Activated naive CD8-positive, alpha-beta T cell treated with anti-CD3 and anti-CD28 coated beads, Interleukin-2, amount 50 U/mL, for 24 hours (primary cell): ENCODE data around the gene FBXO5.

Source experiments
- ATAC-seq: fragments of 150-1000 bp; cut with Tn5 transposase; one replicate; pipeline ENCODE4 v1.10.0; 2021
- DNase-seq: peaks from one replicate; pipeline ENCODE4 v3.0.0; 2021
- H3K27ac Mint-ChIP-seq: one replicate; pipeline ENCODE4 v1.8.0; 2021; ENCODE audit warnings: mild to moderate bottlenecking, mixed read lengths
- H3K27me3 Mint-ChIP-seq: one replicate; pipeline ENCODE4 v1.8.0; 2021; ENCODE audit warnings: mixed read lengths
- H3K36me3 Mint-ChIP-seq: one replicate; pipeline ENCODE4 v1.8.0; 2021; ENCODE audit warnings: low read depth, mixed read lengths
- H3K4me1 Mint-ChIP-seq: one replicate; pipeline ENCODE4 v1.8.0; 2021; ENCODE audit warnings: mixed read lengths
- H3K4me3 Mint-ChIP-seq: one replicate; pipeline ENCODE4 v1.8.0; 2021; ENCODE audit warnings: mild to moderate bottlenecking, moderate library complexity, mixed read lengths
- H3K9me3 Mint-ChIP-seq: one replicate; pipeline ENCODE4 v1.8.0; 2021; ENCODE audit warnings: mixed read lengths

FBXO5 gene

GRCh38 chr6:152950240-152950639 lies 32.6 kb downstream of the FBXO5 start:
- Mint-ChIP-seq H3K27me3 (peaks cover 21% of the 10 kb centered on the region), H3K9me3 (no peaks in the 10 kb centered on the region), H3K36me3 (no peaks in the 10 kb centered on the region), H3K4me1 (peaks cover 11% of the 10 kb centered on the region), H3K27ac (no peak overlapping the region), H3K4me3 (no peak overlapping the region)
- ATAC-seq = no peak
- DNase-seq = no peak

GRCh38 chr6:152948150-152948768 lies 34.6 kb downstream of the FBXO5 start:
- DNase-seq = no peak
- H3K9me3 Mint-ChIP-seq = no peaks in the 10 kb centered on the region
- no peak overlapping the region for H3K27ac Mint-ChIP-seq
- H3K36me3 Mint-ChIP-seq = no peaks in the 10 kb centered on the region
- ATAC-seq = peak; percentile 39
- H3K27me3 Mint-ChIP-seq = peaks cover 19% of the 10 kb centered on the region
- no peak overlapping the region for H3K4me3 Mint-ChIP-seq
- peaks cover 11% of the 10 kb centered on the region for H3K4me1 Mint-ChIP-seq

- Mint-ChIP-seq H3K27ac (no peak overlapping the region), H3K27me3 (peaks cover 11% of the 10 kb centered on the region), H3K4me3 (no peak overlapping the region), H3K36me3 (no peaks in the 10 kb centered on the region), H3K4me1 (peaks cover 8% of the 10 kb centered on the region), H3K9me3 (no peaks in the 10 kb centered on the region)
- DNase-seq (no peak), ATAC-seq (no peak)
These were observed 35.8 kb downstream of the FBXO5 start for GRCh38 chr6:152946995-152947394.

GRCh38 chr6:152946484-152946883 lies 36.4 kb downstream of the FBXO5 start:
- peaks cover 11% of the 10 kb centered on the region for H3K27me3 Mint-ChIP-seq
- DNase-seq (no peak), ATAC-seq (no peak)
- H3K36me3 Mint-ChIP-seq = no peaks in the 10 kb centered on the region
- H3K4me1 Mint-ChIP-seq = peaks cover 4% of the 10 kb centered on the region
- H3K9me3 Mint-ChIP-seq = no peaks in the 10 kb centered on the region
- H3K4me3 Mint-ChIP-seq = no peak overlapping the region
- no peak overlapping the region for H3K27ac Mint-ChIP-seq

GRCh38 chr6:152943260-152943897 lies 39.5 kb downstream of the FBXO5 start:
- Mint-ChIP-seq H3K9me3 (no peaks in the 10 kb centered on the region), H3K27ac (no peak overlapping the region), H3K27me3 (peaks cover 8% of the 10 kb centered on the region), H3K36me3 (no peaks in the 10 kb centered on the region), H3K4me3 (no peak overlapping the region), H3K4me1 (peaks cover 3% of the 10 kb centered on the region)
- ATAC-seq = no peak
- no peak for DNase-seq

- Mint-ChIP-seq H3K4me1 (no peaks in the 10 kb centered on the region), H3K27me3 (peaks cover 10% of the 10 kb centered on the region), H3K36me3 (no peaks in the 10 kb centered on the region), H3K4me3 (no peak overlapping the region), H3K9me3 (no peaks in the 10 kb centered on the region), H3K27ac (no peak overlapping the region)
- ATAC-seq (no peak), DNase-seq (no peak)
These were observed 40.4 kb downstream of the FBXO5 start for GRCh38 chr6:152942319-152942869.

GRCh38 chr6:152941746-152942145 lies 41.1 kb downstream of the FBXO5 start:
- Mint-ChIP-seq H3K4me3 (no peak overlapping the region), H3K9me3 (no peaks in the 10 kb centered on the region), H3K27me3 (peaks cover 11% of the 10 kb centered on the region), H3K27ac (no peak overlapping the region), H3K4me1 (no peaks in the 10 kb centered on the region), H3K36me3 (no peaks in the 10 kb centered on the region)
- DNase-seq = no peak
- ATAC-seq = no peak

GRCh38 chr6:152932865-152933264 lies 50.0 kb downstream of the FBXO5 start:
- Mint-ChIP-seq H3K27ac (no peak overlapping the region), H3K4me1 (no peaks in the 10 kb centered on the region), H3K36me3 (no peaks in the 10 kb centered on the region), H3K4me3 (no peak overlapping the region), H3K9me3 (no peaks in the 10 kb centered on the region), H3K27me3 (peaks cover 9% of the 10 kb centered on the region)
- ATAC-seq (no peak), DNase-seq (no peak)

GRCh38 chr6:152922706-152923105 lies 60.1 kb downstream of the FBXO5 start:
- H3K36me3 Mint-ChIP-seq = no peaks in the 10 kb centered on the region
- no peak overlapping the region for H3K27ac Mint-ChIP-seq
- ATAC-seq = no peak
- H3K4me1 Mint-ChIP-seq = no peaks in the 10 kb centered on the region
- no peaks in the 10 kb centered on the region for H3K9me3 Mint-ChIP-seq
- peaks cover 15% of the 10 kb centered on the region for H3K27me3 Mint-ChIP-seq
- no peak overlapping the region for H3K4me3 Mint-ChIP-seq
- no peak for DNase-seq
